HEK293T (cell line): ENCODE measurements around the gene CALCOCO1.

Experiments
- CTCF ChIA-PET: fragments of 350-600 bp; formaldehyde crosslinking; extraction: SDS; loops from one replicate; lab custom pipeline; 2021; ENCODE audit warnings: antibody characterized with exemption, inconsistent platforms; lab: Yijun Ruan, JAX
- POLR2A ChIA-PET: fragments of 350-600 bp; formaldehyde crosslinking; extraction: SDS; loops from one replicate; lab custom pipeline; 2020; ENCODE audit warnings: antibody characterized with exemption, inconsistent platforms; lab: Yijun Ruan, JAX
- DNase-seq: peaks from one replicate; pipeline ENCODE4 v3.0.0; 2012; ENCODE audit warnings: mixed read lengths; ENCODE audit errors: extremely low spot score
- ARNT ChIP-seq: fragments of 450-650 bp; IDR thresholded peaks from 2 replicates; pipeline ENCODE4 v1.6.1; 2017; ENCODE audit warnings: mild to moderate bottlenecking
- BHLHE40 ChIP-seq: fragments of 450-650 bp; IDR thresholded peaks from 2 replicates; pipeline ENCODE4 v1.6.1; 2016; ENCODE audit warnings: mild to moderate bottlenecking, moderate library complexity, borderline replicate concordance
- CTBP1 ChIP-seq: fragments of 450-650 bp; IDR thresholded peaks from 2 replicates; pipeline ENCODE4 v1.6.1; 2016; ENCODE audit warnings: borderline replicate concordance
- ELF4 ChIP-seq: fragments of 450-650 bp; IDR thresholded peaks from 2 replicates; pipeline ENCODE4 v1.6.1; 2017; ENCODE audit warnings: antibody characterized with exemption
- FOXA1 ChIP-seq: fragments of 450-650 bp; IDR thresholded peaks from 2 replicates; pipeline ENCODE4 v1.6.1; 2016; ENCODE audit warnings: mild to moderate bottlenecking
- FOXK2 ChIP-seq: fragments of 450-650 bp; IDR thresholded peaks from 2 replicates; pipeline ENCODE4 v1.6.1; 2016; ENCODE audit warnings: mild to moderate bottlenecking
- FOXM1 ChIP-seq: fragments of 450-650 bp; IDR thresholded peaks from 2 replicates; pipeline ENCODE4 v1.6.1; 2017; ENCODE audit warnings: mild to moderate bottlenecking, borderline replicate concordance
- HDGF ChIP-seq: fragments of 450-650 bp; IDR thresholded peaks from 2 replicates; pipeline ENCODE4 v1.6.1; 2017; ENCODE audit warnings: antibody characterized with exemption, borderline replicate concordance
- L3MBTL2 ChIP-seq: fragments of 450-650 bp; conservative IDR thresholded peaks from 2 replicates; pipeline ENCODE4 v1.6.1; 2016; ENCODE audit warnings: mild to moderate bottlenecking
- LEF1 ChIP-seq: fragments of 450-650 bp; IDR thresholded peaks from 2 replicates; pipeline ENCODE4 v1.6.1; 2017; ENCODE audit warnings: mild to moderate bottlenecking, borderline replicate concordance
- NFRKB ChIP-seq: fragments of 450-650 bp; IDR thresholded peaks from 2 replicates; pipeline ENCODE4 v1.6.1; 2016; ENCODE audit warnings: mild to moderate bottlenecking, moderate library complexity
- PKNOX1 ChIP-seq: fragments of 450-650 bp; IDR thresholded peaks from 2 replicates; pipeline ENCODE4 v1.6.1; 2016
- SP1 ChIP-seq: fragments of 450-650 bp; IDR thresholded peaks from 2 replicates; pipeline ENCODE4 v1.6.1; 2017
- SUZ12 ChIP-seq: fragments of 450-650 bp; IDR thresholded peaks from 2 replicates; pipeline ENCODE4 v1.6.1; 2016; ENCODE audit warnings: mild to moderate bottlenecking
- TARDBP ChIP-seq: fragments of 450-650 bp; IDR thresholded peaks from 2 replicates; pipeline ENCODE4 v1.6.1; 2016
- ZNF384 ChIP-seq: fragments of 450-650 bp; IDR thresholded peaks from 2 replicates; pipeline ENCODE4 v1.6.1; 2016

Gene CALCOCO1

GRCh38 chr12:53696655-53697331, 30.5 kb downstream of the CALCOCO1 start:
- POLR2A ChIA-PET = interaction anchor here (1.2 to 14.6 kb wide), 2 partner anchors 19 to 50 kb away, joined by 4 to 129 read pairs; partner anchors contain the start of gene ATP5MC2
- TF ChIP-seq FOXM1 (peak; percentile 21; the same call in 1 of the 2 replicates), L3MBTL2 (peak; percentile 37; the same call in 1 of the 2 replicates), FOXK2 (no peak), TARDBP (no peak), CTBP1 (0 out of 2 replicates have a peak, but pooled peaks have one; percentile 41), ZNF384 (no peak), ARNT (no peak), PKNOX1 (peak; percentile 95), NFRKB (no peak), SUZ12 (no peak), BHLHE40 (no peak), SP1 (no peak), ELF4 (no peak), HDGF (no peak), FOXA1 (no peak), LEF1 (no peak)

GRCh38 chr12:53696285-53696654, 31.0 kb downstream of the CALCOCO1 start:
- DNase-seq = peak; percentile 94
- TF ChIP-seq LEF1 (no peak), HDGF (0 out of 2 replicates have a peak, but pooled peaks have one; percentile 42), PKNOX1 (peak; percentile 98)
- ChIA-PET POLR2A (interaction anchor here (1.2 to 14.6 kb wide), 2 partner anchors 18 to 50 kb away, joined by 4 to 129 read pairs; partner anchors contain the start of gene ATP5MC2), CTCF (interaction anchor here (2.6 kb wide), 1 partner anchor 50 kb away, joined by 13 read pairs; no protein-coding TSS in a partner anchor)

More at GRCh38 chr12:53696655-53697331, 30.5 kb downstream of the CALCOCO1 start:
- DNase-seq = peak; percentile 28
- CTCF ChIA-PET = interaction anchor here (0.7 to 2.6 kb wide), 2 partner anchors 8 to 50 kb away, joined by 3 to 13 read pairs; no protein-coding TSS in a partner anchor

GRCh38 chr12:53695152-53696145, 31.8 kb downstream of the CALCOCO1 start:
- TF ChIP-seq FOXA1 (no peak), BHLHE40 (no peak), ARNT (no peak), FOXM1 (no peak), FOXK2 (no peak), L3MBTL2 (peak; percentile 78), CTBP1 (no peak), PKNOX1 (peak; percentile 55), LEF1 (no peak), SUZ12 (no peak), HDGF (no peak), SP1 (no peak)
- DNase-seq = peak; percentile 70
- POLR2A ChIA-PET = interaction anchor here (0.6 to 14.6 kb wide), 5 partner anchors 10 to 69 kb away, joined by 3 to 129 read pairs (median 4); partner anchors contain the start of genes ATF7 and ATP5MC2
- CTCF ChIA-PET = interaction anchor here (0.8 to 2.9 kb wide), 4 partner anchors 19 to 51 kb away, joined by 4 to 13 read pairs (median 9); partner anchors contain the start of gene ATP5MC2

- ChIA-PET POLR2A (interaction anchor here (0.6 to 14.6 kb wide), 4 partner anchors 9 to 69 kb away, joined by 3 to 129 read pairs (median 4); partner anchors contain the start of genes ATF7 and ATP5MC2), CTCF (interaction anchor here (0.8 to 2.9 kb wide), 5 partner anchors 19 to 151 kb away, joined by 4 to 13 read pairs (median 5); partner anchors contain the start of gene ATP5MC2)
- TF ChIP-seq NFRKB (no peak), FOXM1 (no peak), SP1 (no peak), ZNF384 (no peak), BHLHE40 (no peak), SUZ12 (no peak), FOXK2 (no peak), LEF1 (no peak), FOXA1 (no peak), L3MBTL2 (no peak), TARDBP (no peak), ARNT (no peak), HDGF (no peak), ELF4 (no peak), CTBP1 (no peak)
- DNase-seq = no peak
These were observed 32.5 kb downstream of the CALCOCO1 start for GRCh38 chr12:53694756-53695151.
